Right lobe of liver (tissue), 4 donors: ENCODE results near the gene ITPR1.

Source experiments
- CTCF ChIP-seq, 4 donors: fragments of 200-600 bp in 3 of 4; fragments of 450-650 bp in 1 of 4; IDR thresholded peaks; one replicate each; pipeline versions ENCODE4 v1.5.1 to v1.8.0; 2016 to 2022; ENCODE audit warnings: antibody characterized with exemption in 4 of 4, mild to moderate bottlenecking in 2 of 4
- POLR2A ChIP-seq: fragments of 450-650 bp; IDR thresholded peaks from one replicate; pipeline ENCODE4 v1.6.1; 2017; ENCODE audit warnings: antibody characterized with exemption, mild to moderate bottlenecking
- donor health status: DM: no; HTN: no; CAD: no.
- donor health status: DM: no; HTN: no; CAD: no.
- donor health status: DM: no; HTN: yes; CAD: no.

- no peak for TF ChIP-seq POLR2A
- TF ChIP-seq CTCF (IDR thresholded peaks at IDR 0.05) = no peak
Observed at GRCh38 chr3:4515916-4516579, 22.9 kb downstream of the ITPR1 start.
